ENCODE results near the gene TNFRSF4.

The TNFRSF4 gene

DNA sequence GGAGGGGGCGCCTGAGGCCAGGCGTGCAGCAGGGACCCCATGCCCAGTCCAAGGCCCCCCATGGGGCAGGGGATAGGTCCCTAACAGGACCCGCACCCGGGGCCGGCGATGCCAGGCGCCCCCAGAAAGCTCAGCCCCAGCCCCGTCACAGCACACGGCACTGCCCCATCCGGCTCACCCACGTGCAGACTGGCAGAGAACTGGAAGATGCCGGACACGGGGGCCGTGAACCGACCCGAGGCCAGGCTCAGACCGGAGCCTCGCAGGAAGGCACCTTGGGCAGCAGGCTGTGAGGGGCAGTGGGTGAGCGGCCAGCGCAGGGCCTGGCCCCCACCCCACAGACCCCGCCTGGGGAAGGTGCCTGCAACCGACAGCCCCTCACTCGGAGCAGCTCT, 29.3 kb upstream of the TNFRSF4 start:
- Histone ChIP-seq H3K36me3 (ENCODE audit: control insufficient read depth, insufficient read depth, low read length) (no peaks in the 10 kb centered on the region), H3K79me2 (ENCODE audit: control insufficient read depth, insufficient read depth, low read length) (no peaks in the 10 kb centered on the region)

DNA sequence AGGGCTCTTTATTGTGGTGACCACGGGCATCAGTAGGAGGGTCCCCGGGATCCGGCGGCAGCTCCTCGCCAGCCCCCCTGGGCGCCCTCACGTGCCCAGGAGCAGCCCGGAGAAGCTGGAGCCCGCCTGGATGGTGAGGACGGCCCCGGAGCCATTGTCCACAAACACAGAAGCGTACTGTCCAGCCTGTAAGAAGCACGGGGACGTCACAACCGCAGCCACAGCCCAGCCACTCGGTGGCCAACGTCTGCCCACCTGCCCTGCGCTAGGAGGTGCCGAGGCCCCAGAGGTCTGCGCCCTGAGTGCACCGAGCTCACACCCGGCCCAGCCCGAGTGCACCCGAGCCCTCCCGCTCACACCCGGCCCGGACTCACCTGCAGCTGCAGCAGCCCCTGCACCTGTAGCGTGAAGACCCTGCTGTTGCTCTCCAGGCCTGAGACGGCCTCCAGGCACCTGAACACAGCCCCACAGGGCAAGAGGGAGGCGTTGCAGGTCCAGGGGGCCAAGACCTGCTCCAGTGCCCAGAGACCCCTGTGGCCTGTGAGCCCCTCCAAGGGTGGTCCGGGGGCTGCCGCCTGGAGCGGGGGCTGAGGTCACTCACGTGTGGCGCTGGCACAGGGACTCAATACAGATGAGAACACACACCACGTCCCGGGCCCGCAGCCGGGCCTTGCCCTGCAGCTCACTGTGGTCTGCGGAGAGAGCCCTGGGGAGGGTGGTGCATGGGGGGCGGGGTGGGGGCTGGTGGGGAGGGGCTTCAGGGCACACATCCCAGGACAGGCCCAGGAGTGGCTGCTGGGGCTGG, 28.7 kb upstream of the TNFRSF4 start:
- no CpG with 5 or more reads among the region's 41 CpGs for WGBS (ENCODE audit: extremely low coverage, insufficient coverage, low lambda C conversion rate)
- H3K9ac ChIP-seq (ENCODE audit: low read length) = no peak overlapping the region
- no peak overlapping the region for H2BK15ac ChIP-seq (replicated peaks; ENCODE audit: low read depth)
- no peak overlapping the region for H2BK5ac ChIP-seq (ENCODE audit: low read length)
- no peak overlapping the region for H3K4me2 ChIP-seq (ENCODE audit: low read length)
- no peak overlapping the region for H3K27ac ChIP-seq (ENCODE audit: low read depth, low read length)
- no peaks in the 10 kb centered on the region for H3K27me3 ChIP-seq (ENCODE audit: insufficient read depth, low read length, poor library complexity)
- no peaks in the 10 kb centered on the region for H3K36me3 ChIP-seq (ENCODE audit: control insufficient read depth, insufficient read depth, low read length)
- no peak overlapping the region for H3K18ac ChIP-seq (ENCODE audit: low read length)
- H3K79me1 ChIP-seq (ENCODE audit: low read length) = no peaks in the 10 kb centered on the region
- H3K79me2 ChIP-seq (ENCODE audit: control insufficient read depth, insufficient read depth, low read length) = no peaks in the 10 kb centered on the region
- H3K4ac ChIP-seq (ENCODE audit: low read depth, low read length) = no peak overlapping the region
- H2AK5ac ChIP-seq (ENCODE audit: low read length) = no peak overlapping the region
- H4K8ac ChIP-seq (ENCODE audit: low read depth, low read length) = no peak overlapping the region
- H3K4me1 ChIP-seq (ENCODE audit: control insufficient read depth, low read depth, low read length) = no peaks in the 10 kb centered on the region
- H3K56ac ChIP-seq (ENCODE audit: low read length) = no peak overlapping the region
- no peak overlapping the region for H2BK120ac ChIP-seq (ENCODE audit: low read depth, low read length)
- no peak overlapping the region for H3K4me3 ChIP-seq (ENCODE audit: low read length)
- no peak overlapping the region for H3K23ac ChIP-seq (ENCODE audit: low read length)
- no peak for DNase-seq
- no peak overlapping the region for H4K5ac ChIP-seq (ENCODE audit: low read length)

More for the DNA sequence above, 29.3 kb upstream of the TNFRSF4 start:
- Histone ChIP-seq H3K4me1 (ENCODE audit: control insufficient read depth, low read depth, low read length) (no peaks in the 10 kb centered on the region), H3K4ac (ENCODE audit: low read depth, low read length) (no peak overlapping the region), H3K9ac (ENCODE audit: low read length) (no peak overlapping the region), H3K4me3 (ENCODE audit: low read length) (no peak overlapping the region), H3K4me2 (ENCODE audit: low read length) (no peak overlapping the region), H3K27ac (ENCODE audit: low read depth, low read length) (no peak overlapping the region), H4K8ac (ENCODE audit: low read depth, low read length) (no peak overlapping the region), H3K27me3 (ENCODE audit: insufficient read depth, low read length, poor library complexity) (no peaks in the 10 kb centered on the region), H2AK5ac (ENCODE audit: low read length) (no peak overlapping the region), H2BK120ac (ENCODE audit: low read depth, low read length) (no peak overlapping the region), H2BK15ac (replicated peaks; ENCODE audit: low read depth) (no peak overlapping the region), H3K23ac (ENCODE audit: low read length) (no peak overlapping the region), H2BK5ac (ENCODE audit: low read length) (no peak overlapping the region), H3K79me1 (ENCODE audit: low read length) (no peaks in the 10 kb centered on the region), H3K18ac (ENCODE audit: low read length) (no peak overlapping the region), H4K5ac (ENCODE audit: low read length) (no peak overlapping the region), H3K56ac (ENCODE audit: low read length) (no peak overlapping the region)
- WGBS (ENCODE audit: extremely low coverage, insufficient coverage, low lambda C conversion rate) = no CpG with 5 or more reads among the region's 23 CpGs
- no peak for DNase-seq

DNA sequence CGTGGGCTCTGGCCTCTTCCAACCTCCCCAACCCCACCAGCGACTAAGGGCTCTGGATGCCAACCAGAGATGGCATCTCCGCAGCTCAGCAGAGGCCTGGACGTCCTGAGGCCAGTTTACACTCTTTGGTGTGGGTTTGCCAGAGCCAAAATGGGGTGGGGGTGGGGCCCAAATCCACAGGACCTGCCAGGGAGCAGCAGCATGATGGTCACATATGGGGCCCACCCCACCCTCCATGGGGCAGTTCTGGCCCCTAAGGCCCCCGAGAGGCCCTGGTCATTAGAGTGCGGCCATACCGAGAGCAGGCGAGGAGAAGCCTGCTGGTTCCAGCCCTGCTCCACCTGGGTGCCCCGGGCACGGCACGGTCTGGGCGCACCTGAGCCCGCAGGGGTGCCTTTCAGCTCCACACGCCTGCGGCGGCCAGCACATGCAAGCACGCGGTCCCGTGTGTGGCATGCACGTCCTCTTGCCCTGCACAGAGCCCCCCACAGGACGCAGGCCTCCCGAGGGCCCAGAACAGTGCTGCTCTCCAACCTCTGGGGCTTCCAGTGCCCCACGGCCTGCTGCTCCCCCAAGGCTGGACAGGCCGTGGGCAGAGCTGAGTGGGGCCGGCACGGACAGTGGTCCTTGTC, 27.8 kb upstream of the TNFRSF4 start:
- Histone ChIP-seq H3K27ac (ENCODE audit: low read depth, low read length) (no peak overlapping the region), H3K23ac (ENCODE audit: low read length) (no peak overlapping the region), H3K18ac (ENCODE audit: low read length) (no peak overlapping the region), H3K4me1 (ENCODE audit: control insufficient read depth, low read depth, low read length) (no peaks in the 10 kb centered on the region), H3K56ac (ENCODE audit: low read length) (no peak overlapping the region), H4K5ac (ENCODE audit: low read length) (no peak overlapping the region), H3K4me2 (ENCODE audit: low read length) (no peak overlapping the region), H2BK5ac (ENCODE audit: low read length) (no peak overlapping the region), H3K36me3 (ENCODE audit: control insufficient read depth, insufficient read depth, low read length) (no peaks in the 10 kb centered on the region), H3K4me3 (ENCODE audit: low read length) (no peak overlapping the region), H2BK15ac (replicated peaks; ENCODE audit: low read depth) (no peak overlapping the region), H3K27me3 (ENCODE audit: insufficient read depth, low read length, poor library complexity) (no peaks in the 10 kb centered on the region), H2AK5ac (ENCODE audit: low read length) (no peak overlapping the region), H3K79me1 (ENCODE audit: low read length) (no peaks in the 10 kb centered on the region), H4K8ac (ENCODE audit: low read depth, low read length) (no peak overlapping the region), H3K9ac (ENCODE audit: low read length) (no peak overlapping the region), H3K4ac (ENCODE audit: low read depth, low read length) (no peak overlapping the region), H3K79me2 (ENCODE audit: control insufficient read depth, insufficient read depth, low read length) (no peaks in the 10 kb centered on the region), H2BK120ac (ENCODE audit: low read depth, low read length) (no peak overlapping the region)
- DNase-seq = no peak
- WGBS (ENCODE audit: extremely low coverage, insufficient coverage, low lambda C conversion rate) = no CpG with 5 or more reads among the region's 26 CpGs

DNA sequence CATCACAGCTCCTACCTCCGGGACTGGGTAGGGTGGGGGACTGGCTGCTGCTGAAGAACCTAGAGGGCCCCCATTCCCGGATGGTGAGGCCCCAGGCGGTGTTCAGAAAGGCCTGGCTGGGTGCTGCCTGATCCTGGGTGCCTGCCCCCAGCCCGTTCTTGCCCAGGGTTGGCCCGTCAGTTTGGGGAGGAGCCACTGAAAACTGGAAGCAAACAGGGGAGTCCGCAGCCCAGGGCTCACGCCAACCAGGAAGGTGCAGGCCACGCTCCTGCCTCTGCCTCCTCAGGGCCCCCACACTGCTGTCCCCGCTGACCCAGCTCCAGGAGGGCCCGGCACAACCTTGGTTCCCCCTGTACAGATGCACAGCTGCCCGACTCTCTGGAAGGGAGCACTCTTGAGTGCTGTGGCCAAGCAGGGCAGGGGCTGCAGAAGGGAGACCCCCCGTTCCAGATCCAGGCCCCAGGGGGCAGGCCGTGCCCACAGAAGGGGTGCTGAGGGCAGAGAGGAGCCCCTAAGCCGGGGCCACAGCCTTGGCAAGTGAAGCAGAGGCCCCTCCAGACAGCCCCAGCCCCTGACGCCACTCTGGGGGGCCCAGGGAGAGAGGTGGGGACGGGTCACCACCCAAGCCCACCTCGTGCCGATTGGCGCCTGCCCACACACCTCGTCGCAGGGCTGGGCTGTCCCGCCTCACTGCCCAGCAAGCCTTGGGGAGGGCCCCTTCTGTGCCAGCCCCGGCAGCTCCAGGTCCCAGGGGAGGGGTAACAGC, 27.1 kb upstream of the TNFRSF4 start:
- H3K36me3 ChIP-seq (ENCODE audit: control insufficient read depth, insufficient read depth, low read length) = no peaks in the 10 kb centered on the region
- no peak overlapping the region for H2AK5ac ChIP-seq (ENCODE audit: low read length)
- H3K56ac ChIP-seq (ENCODE audit: low read length) = no peak overlapping the region
- H3K4ac ChIP-seq (ENCODE audit: low read depth, low read length) = no peak overlapping the region
- no peak overlapping the region for H2BK15ac ChIP-seq (replicated peaks; ENCODE audit: low read depth)
- no peak overlapping the region for H4K8ac ChIP-seq (ENCODE audit: low read depth, low read length)
- H2BK5ac ChIP-seq (ENCODE audit: low read length) = no peak overlapping the region
- no peak overlapping the region for H3K18ac ChIP-seq (ENCODE audit: low read length)
- H3K23ac ChIP-seq (ENCODE audit: low read length) = no peak overlapping the region
- no peak overlapping the region for H4K5ac ChIP-seq (ENCODE audit: low read length)
- no CpG with 5 or more reads among the region's 23 CpGs for WGBS (ENCODE audit: extremely low coverage, insufficient coverage, low lambda C conversion rate)
- H3K4me1 ChIP-seq (ENCODE audit: control insufficient read depth, low read depth, low read length) = no peaks in the 10 kb centered on the region
- no peak overlapping the region for H3K27ac ChIP-seq (ENCODE audit: low read depth, low read length)
- no peaks in the 10 kb centered on the region for H3K79me1 ChIP-seq (ENCODE audit: low read length)
- no peaks in the 10 kb centered on the region for H3K27me3 ChIP-seq (ENCODE audit: insufficient read depth, low read length, poor library complexity)
- H3K9ac ChIP-seq (ENCODE audit: low read length) = no peak overlapping the region
- no peak for DNase-seq
- no peak overlapping the region for H3K4me2 ChIP-seq (ENCODE audit: low read length)
- no peaks in the 10 kb centered on the region for H3K79me2 ChIP-seq (ENCODE audit: control insufficient read depth, insufficient read depth, low read length)
- H3K4me3 ChIP-seq (ENCODE audit: low read length) = no peak overlapping the region
- no peak overlapping the region for H2BK120ac ChIP-seq (ENCODE audit: low read depth, low read length)

DNA sequence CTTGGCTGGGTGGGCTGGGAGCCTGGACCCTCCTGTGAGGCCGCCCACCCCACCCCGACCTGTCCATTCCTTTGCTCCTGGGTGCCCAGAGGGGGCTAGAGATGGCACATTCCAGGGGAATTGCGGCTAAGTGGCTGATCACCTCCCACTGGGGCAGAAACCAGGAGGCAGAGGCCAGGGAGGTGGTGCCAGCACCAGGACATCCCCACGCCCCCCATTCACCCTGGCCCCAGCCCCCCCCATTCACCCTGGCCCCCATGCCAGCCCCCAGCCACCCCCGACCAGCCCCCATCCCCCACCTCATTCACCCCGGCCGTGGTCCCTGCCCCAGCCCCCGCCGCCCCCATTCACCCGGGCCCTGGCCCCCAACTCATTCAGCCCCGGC, 26.4 kb upstream of the TNFRSF4 start:
- WGBS (ENCODE audit: extremely low coverage, insufficient coverage, low lambda C conversion rate) = no CpG with 5 or more reads among the region's 11 CpGs
- no peak overlapping the region for H3K23ac ChIP-seq (ENCODE audit: low read length)

More for the DNA sequence above, 26.4 kb upstream of the TNFRSF4 start:
- no peak overlapping the region for H3K56ac ChIP-seq (ENCODE audit: low read length)
- H4K8ac ChIP-seq (ENCODE audit: low read depth, low read length) = no peak overlapping the region
- H4K5ac ChIP-seq (ENCODE audit: low read length) = no peak overlapping the region
- H3K4ac ChIP-seq (ENCODE audit: low read depth, low read length) = no peak overlapping the region
- H3K4me2 ChIP-seq (ENCODE audit: low read length) = no peak overlapping the region
- H3K4me1 ChIP-seq (ENCODE audit: control insufficient read depth, low read depth, low read length) = no peaks in the 10 kb centered on the region
- no peak overlapping the region for H3K27ac ChIP-seq (ENCODE audit: low read depth, low read length)
- no peaks in the 10 kb centered on the region for H3K27me3 ChIP-seq (ENCODE audit: insufficient read depth, low read length, poor library complexity)
- DNase-seq = no peak
- H3K9ac ChIP-seq (ENCODE audit: low read length) = no peak overlapping the region
- H3K18ac ChIP-seq (ENCODE audit: low read length) = no peak overlapping the region
- H2BK5ac ChIP-seq (ENCODE audit: low read length) = no peak overlapping the region
- no peak overlapping the region for H2BK15ac ChIP-seq (replicated peaks; ENCODE audit: low read depth)
- no peaks in the 10 kb centered on the region for H3K79me1 ChIP-seq (ENCODE audit: low read length)
- H2AK5ac ChIP-seq (ENCODE audit: low read length) = no peak overlapping the region
- no peak overlapping the region for H2BK120ac ChIP-seq (ENCODE audit: low read depth, low read length)
- H3K36me3 ChIP-seq (ENCODE audit: control insufficient read depth, insufficient read depth, low read length) = no peaks in the 10 kb centered on the region
- no peaks in the 10 kb centered on the region for H3K79me2 ChIP-seq (ENCODE audit: control insufficient read depth, insufficient read depth, low read length)
- H3K4me3 ChIP-seq (ENCODE audit: low read length) = no peak overlapping the region
